Breast epithelium (tissue), 4 donors: ENCODE results near the gene ANKS1A. TPM values are rescaled to one million over a fixed set of nuclear protein-coding genes. Genes with fewer than 3 reads are reported as not detected.

Experiments
- DNase-seq, 2 donors: peaks; one replicate each; pipeline ENCODE4 v3.0.0-alpha.2; 2019; ENCODE audit warnings: low spot score in 2 of 2
- H3K27ac ChIP-seq, 2 donors: fragments of 200-600 bp; sonication (generic) in 1 of 2; one replicate each; pipeline ENCODE4 v1.5.1; 2016 to 2019; ENCODE audit warnings: mild to moderate bottlenecking in 1 of 2
- H3K27me3 ChIP-seq, 2 donors: fragments of 200-600 bp; sonication (generic) in 1 of 2; one replicate each; pipeline versions ENCODE4 v1.5.1 to v1.6.0; 2017 to 2019; ENCODE audit warnings: control low read depth in 1 of 2, mild to moderate bottlenecking in 1 of 2
- H3K36me3 ChIP-seq: fragments of 200-600 bp; one replicate; pipeline ENCODE4 v1.5.1; 2019
- H3K4me1 ChIP-seq, 2 donors: fragments of 200-600 bp; sonication (generic); one replicate each; pipeline ENCODE4 v1.5.1; 2016 to 2019; ENCODE audit warnings: control low read depth in 1 of 2
- H3K4me3 ChIP-seq, 3 donors: fragments of 200-600 bp; sonication (generic); 1 replicate in 2 of 3; 2 replicates in 1 of 3; pipeline ENCODE4 v1.5.1; 2016 to 2019; ENCODE audit warnings: mild to moderate bottlenecking in 3 of 3, moderate library complexity in 2 of 3
- H3K9me3 ChIP-seq, 2 donors: fragments of 200-600 bp; sonication (generic) in 1 of 2; one replicate each; pipeline ENCODE4 v1.5.1; 2016 to 2019; ENCODE audit warnings: control low read depth in 1 of 2
- POLR2A ChIP-seq: fragments of 450-650 bp; IDR thresholded peaks from one replicate; pipeline ENCODE4 v1.6.1; 2016; ENCODE audit warnings: antibody characterized with exemption, mild to moderate bottlenecking, moderate library complexity
- POLR2AphosphoS5 ChIP-seq, 3 donors: sonication (generic); formaldehyde crosslinking; IDR thresholded peaks; one replicate each; pipeline ENCODE4 v1.6.1; 2017; ENCODE audit warnings: antibody characterized with exemption in 3 of 3
- intact Hi-C: fragments of 100-400 bp; cut with DNase I; formaldehyde crosslinking; loops from one replicate; pipeline ENCODE4 v1.15.1; 2023; ENCODE audit warnings: low total_unique reads
- total RNA-seq, 3 donors: library from RNA; depleted of rRNA; stranded (reverse); fragments of >200 nt; gene quantifications; one replicate each; pipeline ENCODE4 v1.1.0, GENCODE V29; 2016
- TF ChIP-seq, protein P1 (sequence below), 3 donors: fragments of 450-650 bp; IDR thresholded peaks; one replicate each; pipeline ENCODE4 v1.5.1; 2016 to 2017; ENCODE audit warnings: antibody characterized with exemption in 3 of 3, mild to moderate bottlenecking in 3 of 3, moderate library complexity in 3 of 3

Gene ANKS1A
- total RNA-seq, 3 donors from 2014 or later, result 18.2 to 26.5 (median 23.4) TPM

DNA sequence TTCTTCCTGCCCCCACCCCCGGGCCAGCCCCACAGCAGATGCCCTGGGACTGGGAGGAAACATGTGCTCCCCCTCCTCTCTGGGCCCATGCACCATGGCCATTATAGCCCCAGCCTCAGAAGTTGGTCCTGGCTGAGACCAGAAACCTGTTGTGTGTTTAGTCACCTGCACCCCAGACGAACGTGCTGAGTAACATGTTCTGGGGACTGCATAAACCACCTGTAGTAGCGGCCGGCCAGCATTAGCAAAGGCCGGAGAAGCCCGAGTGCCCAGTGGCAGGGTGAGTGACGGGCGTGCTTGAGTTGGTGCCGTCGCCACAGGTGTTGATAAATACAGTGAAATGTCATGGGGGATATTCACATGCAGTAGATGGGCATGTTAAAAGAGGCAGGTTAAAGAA lies 178.2 kb downstream of the ANKS1A start:
- Histone ChIP-seq H3K27me3 (no peaks in the 10 kb centered on the region), H3K4me1 (no peaks in the 10 kb centered on the region), H3K4me3 (no peak overlapping the region), H3K9me3 (no peaks in the 10 kb centered on the region), H3K36me3 (no peaks in the 10 kb centered on the region), H3K27ac (no peak overlapping the region)
- TF ChIP-seq POLR2AphosphoS5 (IDR thresholded peaks at IDR 0.05) (no peak), POLR2A (no peak)
- TF ChIP-seq, protein P1, sequence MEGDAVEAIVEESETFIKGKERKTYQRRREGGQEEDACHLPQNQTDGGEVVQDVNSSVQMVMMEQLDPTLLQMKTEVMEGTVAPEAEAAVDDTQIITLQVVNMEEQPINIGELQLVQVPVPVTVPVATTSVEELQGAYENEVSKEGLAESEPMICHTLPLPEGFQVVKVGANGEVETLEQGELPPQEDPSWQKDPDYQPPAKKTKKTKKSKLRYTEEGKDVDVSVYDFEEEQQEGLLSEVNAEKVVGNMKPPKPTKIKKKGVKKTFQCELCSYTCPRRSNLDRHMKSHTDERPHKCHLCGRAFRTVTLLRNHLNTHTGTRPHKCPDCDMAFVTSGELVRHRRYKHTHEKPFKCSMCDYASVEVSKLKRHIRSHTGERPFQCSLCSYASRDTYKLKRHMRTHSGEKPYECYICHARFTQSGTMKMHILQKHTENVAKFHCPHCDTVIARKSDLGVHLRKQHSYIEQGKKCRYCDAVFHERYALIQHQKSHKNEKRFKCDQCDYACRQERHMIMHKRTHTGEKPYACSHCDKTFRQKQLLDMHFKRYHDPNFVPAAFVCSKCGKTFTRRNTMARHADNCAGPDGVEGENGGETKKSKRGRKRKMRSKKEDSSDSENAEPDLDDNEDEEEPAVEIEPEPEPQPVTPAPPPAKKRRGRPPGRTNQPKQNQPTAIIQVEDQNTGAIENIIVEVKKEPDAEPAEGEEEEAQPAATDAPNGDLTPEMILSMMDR (IDR thresholded peaks at IDR 0.05), result no peak
- intact Hi-C loops, result loop anchor here (10.0 kb wide), 1 partner anchor 568 kb away; no protein-coding TSS in a partner anchor
- DNase-seq, result no peak

DNA sequence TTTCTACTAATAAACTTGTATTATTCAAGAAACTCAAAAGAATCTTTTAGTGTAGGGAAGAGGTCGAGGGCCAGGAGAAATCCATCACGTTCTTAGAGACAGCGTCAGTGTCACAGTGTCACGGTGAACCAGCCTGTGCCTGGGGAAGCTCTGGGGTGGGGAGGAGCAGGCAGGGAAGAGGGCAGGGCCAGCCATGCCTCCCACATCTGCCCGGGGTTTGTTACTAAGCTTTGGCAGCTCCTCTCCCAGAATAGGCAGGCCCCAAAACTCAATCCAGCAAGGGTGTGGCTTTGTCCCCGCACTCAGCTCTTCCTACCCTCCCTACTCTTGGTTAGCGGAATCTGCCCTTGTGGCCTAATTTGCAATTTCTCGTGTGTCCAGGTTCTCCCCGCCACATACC lies 179.2 kb downstream of the ANKS1A start:
- no peaks in the 10 kb centered on the region for H3K9me3 ChIP-seq
- H3K4me1 ChIP-seq, result no peaks in the 10 kb centered on the region
- intact Hi-C loops, result loop anchor here (10.0 kb wide), 1 partner anchor 567 kb away; no protein-coding TSS in a partner anchor
- no peak overlapping the region for H3K4me3 ChIP-seq
- TF ChIP-seq POLR2AphosphoS5 (IDR thresholded peaks at IDR 0.05) (no peak), POLR2A (no peak)
- TF ChIP-seq, protein P1 (IDR thresholded peaks at IDR 0.05), result no peak
- no peak overlapping the region for H3K27ac ChIP-seq
- no peak for DNase-seq
- H3K36me3 ChIP-seq, result no peaks in the 10 kb centered on the region
- no peaks in the 10 kb centered on the region for H3K27me3 ChIP-seq

DNA sequence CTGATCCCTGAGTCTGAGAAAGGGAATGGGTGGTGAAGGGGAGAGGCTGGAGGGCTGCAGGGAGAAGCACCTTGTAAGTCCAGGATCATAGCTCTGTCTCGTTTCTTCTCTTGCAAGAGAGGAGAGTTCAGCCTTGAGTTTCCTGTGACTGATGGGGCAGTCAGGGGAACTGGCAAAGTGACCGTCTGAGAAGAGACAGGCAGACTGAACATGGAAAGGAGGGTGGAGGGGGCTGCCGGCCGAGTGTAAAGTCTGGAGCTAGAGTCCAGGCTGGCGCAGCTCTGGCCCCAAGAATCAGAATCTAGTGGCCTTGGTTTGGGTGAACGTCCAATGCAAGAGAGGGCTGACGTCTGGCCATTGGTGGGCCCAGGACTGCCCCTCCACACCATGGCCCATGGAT lies 179.6 kb downstream of the ANKS1A start:
- intact Hi-C loops, result loop anchor here (10.0 kb wide), 1 partner anchor 566 kb away; no protein-coding TSS in a partner anchor
- DNase-seq, result no peak

DNA sequence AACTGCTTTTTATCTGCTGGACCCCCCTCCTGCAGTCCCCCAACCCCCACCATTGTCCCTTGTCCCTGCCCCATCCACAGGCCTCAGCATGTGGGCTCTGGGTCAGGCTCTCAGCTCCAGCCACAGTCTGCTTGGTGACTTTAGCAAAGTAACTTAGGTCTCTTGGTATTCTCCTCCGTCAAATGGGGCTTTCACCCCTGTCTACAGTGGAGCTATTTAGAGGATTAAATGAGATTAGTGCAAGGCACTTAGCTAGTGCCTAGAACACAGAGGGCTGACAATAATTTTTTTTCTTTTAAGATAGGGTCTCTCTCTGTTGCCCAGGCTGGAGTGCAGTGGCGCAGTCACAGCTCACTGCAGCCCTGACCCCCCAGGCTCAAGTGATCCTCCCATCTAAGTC lies 180.2 kb downstream of the ANKS1A start:
- Histone ChIP-seq H3K4me3 (no peak overlapping the region), H3K9me3 (no peaks in the 10 kb centered on the region), H3K4me1 (no peaks in the 10 kb centered on the region), H3K27me3 (no peaks in the 10 kb centered on the region), H3K36me3 (no peaks in the 10 kb centered on the region), H3K27ac (no peak overlapping the region)
- DNase-seq, result no peak
- TF ChIP-seq POLR2AphosphoS5 (IDR thresholded peaks at IDR 0.05), result no peak
- TF ChIP-seq POLR2A, result no peak
- TF ChIP-seq, protein P1 (IDR thresholded peaks at IDR 0.05), result no peak
- intact Hi-C loops, result loop anchor here (10.0 kb wide), 1 partner anchor 566 kb away; no protein-coding TSS in a partner anchor

More for the DNA sequence above, 179.6 kb downstream of the ANKS1A start:
- no peaks in the 10 kb centered on the region for H3K4me1 ChIP-seq
- no peaks in the 10 kb centered on the region for H3K27me3 ChIP-seq
- no peaks in the 10 kb centered on the region for H3K9me3 ChIP-seq
- H3K4me3 ChIP-seq, result no peak overlapping the region
- H3K36me3 ChIP-seq, result no peaks in the 10 kb centered on the region
- H3K27ac ChIP-seq, result no peak overlapping the region
- TF ChIP-seq POLR2A (no peak), POLR2AphosphoS5 (IDR thresholded peaks at IDR 0.05) (no peak)
- TF ChIP-seq, protein P1 (IDR thresholded peaks at IDR 0.05), result no peak

DNA sequence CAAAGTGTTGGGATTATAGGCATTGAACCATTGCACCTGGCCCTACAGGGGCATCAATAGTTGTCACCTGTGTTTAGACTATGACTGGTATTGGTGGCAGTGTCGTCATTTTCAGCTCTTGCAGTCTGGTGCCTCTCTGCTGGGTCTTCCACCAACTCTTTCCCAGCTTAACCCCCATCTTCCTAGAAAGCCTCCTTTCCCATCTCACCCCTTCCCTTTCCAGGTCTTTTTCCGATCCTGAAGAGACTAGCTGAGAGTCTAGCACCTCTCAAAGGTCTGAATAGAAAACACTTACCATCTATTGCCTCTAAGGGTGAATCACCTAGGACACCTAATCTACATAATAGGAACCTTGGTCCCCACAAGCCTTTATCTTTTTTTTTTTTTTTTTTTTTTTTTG lies 181.1 kb downstream of the ANKS1A start:
- no peaks in the 10 kb centered on the region for H3K4me1 ChIP-seq
- no peak overlapping the region for H3K4me3 ChIP-seq
- TF ChIP-seq POLR2AphosphoS5 (IDR thresholded peaks at IDR 0.05) (no peak), POLR2A (no peak)
- TF ChIP-seq, protein P1 (IDR thresholded peaks at IDR 0.05), result no peak
- no peaks in the 10 kb centered on the region for H3K9me3 ChIP-seq
- intact Hi-C loops, result no loop called here
- H3K27me3 ChIP-seq, result no peaks in the 10 kb centered on the region
- H3K27ac ChIP-seq, result no peak overlapping the region
- H3K36me3 ChIP-seq, result no peaks in the 10 kb centered on the region
- DNase-seq, result no peak
